C4-2B (cell line): Measurements from ENCODE around the gene TBC1D2.

Source experiments
- H3K27ac ChIP-seq: fragments of 450-650 bp; 2 replicates; pipeline ENCODE4 v1.5.1; 2017
- CTCF ChIP-seq: fragments of 450-650 bp; conservative IDR thresholded peaks from 2 replicates; pipeline ENCODE4 v1.5.1; 2017; ENCODE audit warnings: mild to moderate bottlenecking
- ZFX ChIP-seq: fragments of 450-650 bp; IDR thresholded peaks from 2 replicates; pipeline ENCODE4 v1.6.1; 2017

TBC1D2 gene

GRCh38 chr9:98259791-98260190 is 4.3 kb upstream of the TBC1D2 start:
- TF ChIP-seq CTCF (peak; percentile 14), ZFX (no peak)
- H3K27ac ChIP-seq = no peak overlapping the region

- peak overlapping the region; percentile 76 for H3K27ac ChIP-seq
- TF ChIP-seq CTCF (no peak), ZFX (no peak)
These were observed 1.3 kb upstream of the TBC1D2 start for GRCh38 chr9:98256756-98257155.

GRCh38 chr9:98255061-98255577 is 330 bp downstream of the TBC1D2 start:
- TF ChIP-seq CTCF (no peak), ZFX (no peak)
- H3K27ac ChIP-seq = peak overlapping the region; percentile 76

GRCh38 chr9:98254228-98255060 is 1.0 kb downstream of the TBC1D2 start:
- H3K27ac ChIP-seq = no peak overlapping the region; the same call in 1 of the 2 replicates

GRCh38 chr9:98253565-98253964 is 1.9 kb downstream of the TBC1D2 start:
- TF ChIP-seq ZFX (no peak), CTCF (no peak)
- no peak overlapping the region for H3K27ac ChIP-seq

More at GRCh38 chr9:98254228-98255060, 1.0 kb downstream of the TBC1D2 start:
- TF ChIP-seq ZFX = no peak
- no peak for TF ChIP-seq CTCF

- TF ChIP-seq ZFX (no peak), CTCF (no peak)
- H3K27ac ChIP-seq = no peak overlapping the region
These were observed 3.9 kb downstream of the TBC1D2 start for GRCh38 chr9:98251551-98251950.

GRCh38 chr9:98249771-98250170 is 5.7 kb downstream of the TBC1D2 start:
- H3K27ac ChIP-seq = no peak overlapping the region
- no peak for TF ChIP-seq ZFX
